ENCODE measurements around the gene KMT2B.

KMT2B gene

GRCh38 chr19:35780717-35781116, 62.9 kb downstream of the KMT2B start:
- no peak for DNase-seq (ENCODE audit: low read depth)

GRCh38 chr19:35781650-35782049, 63.8 kb downstream of the KMT2B start:
- no peak for DNase-seq (ENCODE audit: low read depth)

- no peak for DNase-seq (ENCODE audit: low read depth)
These were observed 64.8 kb downstream of the KMT2B start for GRCh38 chr19:35782589-35782988.

- DNase-seq (ENCODE audit: low read depth): no peak
These were observed 65.9 kb downstream of the KMT2B start for GRCh38 chr19:35783469-35784434.

GRCh38 chr19:35784503-35785338, 66.9 kb downstream of the KMT2B start:
- DNase-seq (ENCODE audit: low read depth): no peak

- DNase-seq (ENCODE audit: low read depth): no peak
These were observed 67.5 kb downstream of the KMT2B start for GRCh38 chr19:35785339-35785627.

- DNase-seq (ENCODE audit: low read depth): no peak
These were observed 68.7 kb downstream of the KMT2B start for GRCh38 chr19:35786299-35787160.

- DNase-seq (ENCODE audit: low read depth): no peak
These were observed 69.5 kb downstream of the KMT2B start for GRCh38 chr19:35787227-35787799.
